Activated CD4-positive, alpha-beta T cell treated with anti-CD3 and anti-CD28 coated beads, Interleukin-2, amount 10 ng/mL, durations not matched to agents 7 days and 5 days (primary cell): Measurements from ENCODE around the gene EXOC6. TPM values are rescaled to one million over a fixed set of nuclear protein-coding genes. Genes with fewer than 3 reads are reported as not detected.
A peak's percentile ranks its signal among the peaks of the same experiment; 100 is the strongest.

Experiments used
- CTCF ChIA-PET: fragments of 350-600 bp; sonication (Branson Sonifier 250); formaldehyde crosslinking; loops from one replicate; lab custom pipeline; 2021; ENCODE audit warnings: antibody characterized with exemption; lab: Charles Lee
- POLR2A ChIA-PET: fragments of 350-600 bp; sonication (Branson Sonifier 250); formaldehyde crosslinking; loops from one replicate; lab custom pipeline; 2021; ENCODE audit warnings: antibody characterized with exemption; lab: Charles Lee
- DNase-seq: peaks from one replicate; pipeline ENCODE4 v3.0.0-alpha.2; 2020
- H3K27ac Mint-ChIP-seq: one replicate; pipeline ENCODE4 v1.8.0; 2021; ENCODE audit warnings: mild to moderate bottlenecking, moderate library complexity, mixed read lengths
- H3K27me3 Mint-ChIP-seq: one replicate; pipeline ENCODE4 v1.8.0; 2021; ENCODE audit warnings: mixed read lengths
- H3K36me3 Mint-ChIP-seq: one replicate; pipeline ENCODE4 v1.8.0; 2021; ENCODE audit warnings: low read depth, mixed read lengths
- H3K4me1 Mint-ChIP-seq: one replicate; pipeline ENCODE4 v1.8.0; 2021; ENCODE audit warnings: mixed read lengths
- H3K4me3 Mint-ChIP-seq: one replicate; pipeline ENCODE4 v1.8.0; 2021; ENCODE audit warnings: mild to moderate bottlenecking, moderate library complexity, mixed read lengths
- H3K9me3 Mint-ChIP-seq: one replicate; pipeline ENCODE4 v1.8.0; 2021; ENCODE audit warnings: mixed read lengths
- total RNA-seq, 2 experiments: library from RNA; stranded (reverse); gene quantifications; one replicate each; pipeline ENCODE4 v1.2.3, GENCODE V29; 2021

EXOC6 gene
- total RNA-seq, 2 experiments from 2014 or later: 11.8 to 13.6 TPM

DNA sequence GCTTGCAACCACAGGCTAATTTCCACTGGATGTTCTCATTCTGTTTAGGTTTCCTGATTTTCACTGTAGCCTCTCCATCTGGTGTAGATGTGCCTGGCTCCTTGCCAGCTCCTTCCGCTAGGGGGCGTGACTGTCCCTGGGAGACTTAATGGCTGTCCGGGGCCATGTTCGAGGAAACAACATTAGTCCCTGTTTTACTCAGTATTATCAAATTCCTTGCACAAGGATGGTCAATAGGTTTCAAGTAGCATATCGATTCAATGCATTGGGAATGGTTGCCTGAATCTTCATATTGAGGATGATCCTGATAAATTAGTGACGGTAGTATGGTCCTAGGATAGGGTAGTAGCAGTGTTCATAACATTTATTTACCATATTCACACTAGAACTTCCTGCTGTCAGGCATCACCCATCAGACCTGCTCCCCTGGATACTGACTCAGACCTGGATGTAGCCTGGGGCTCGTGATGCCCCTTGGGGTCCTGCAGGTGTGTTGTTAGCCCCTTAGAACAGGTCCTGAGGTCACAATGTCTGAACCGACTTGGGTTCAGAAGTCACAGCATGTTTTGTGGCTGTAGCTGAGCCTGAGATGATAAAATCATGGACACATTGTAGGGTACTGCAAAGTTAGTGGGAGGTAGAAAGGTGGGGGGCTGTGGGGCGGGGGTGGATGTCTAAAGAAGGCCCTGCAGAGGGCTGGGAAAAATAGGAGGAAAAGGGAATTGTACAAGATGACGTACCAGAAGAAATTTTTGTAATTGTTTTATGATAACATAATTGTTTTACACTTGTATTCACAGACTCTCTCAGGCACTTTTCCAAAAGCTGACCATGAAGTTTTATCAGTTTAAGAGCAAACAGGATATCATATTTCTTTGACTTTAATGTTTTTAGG lies 8.9 kb upstream of the EXOC6 start:
- Mint-ChIP-seq H3K27me3 (peaks cover 2% of the 10 kb centered on the region), H3K4me3 (no peak overlapping the region), H3K4me1 (peaks cover 9% of the 10 kb centered on the region), H3K27ac (peak overlapping the region; percentile 50), H3K36me3 (no peaks in the 10 kb centered on the region), H3K9me3 (no peaks in the 10 kb centered on the region)
- CTCF ChIA-PET: interaction anchor here (1.1 to 2.3 kb wide), 3 partner anchors 9 to 24 kb away, joined by 3 to 20 read pairs (median 4); partner anchors contain the start of gene EXOC6
- POLR2A ChIA-PET: interaction anchor here (0.6 kb wide), 1 partner anchor 249 kb away, joined by 5 read pairs; no protein-coding TSS in a partner anchor
- peak; percentile 55 for DNase-seq

DNA sequence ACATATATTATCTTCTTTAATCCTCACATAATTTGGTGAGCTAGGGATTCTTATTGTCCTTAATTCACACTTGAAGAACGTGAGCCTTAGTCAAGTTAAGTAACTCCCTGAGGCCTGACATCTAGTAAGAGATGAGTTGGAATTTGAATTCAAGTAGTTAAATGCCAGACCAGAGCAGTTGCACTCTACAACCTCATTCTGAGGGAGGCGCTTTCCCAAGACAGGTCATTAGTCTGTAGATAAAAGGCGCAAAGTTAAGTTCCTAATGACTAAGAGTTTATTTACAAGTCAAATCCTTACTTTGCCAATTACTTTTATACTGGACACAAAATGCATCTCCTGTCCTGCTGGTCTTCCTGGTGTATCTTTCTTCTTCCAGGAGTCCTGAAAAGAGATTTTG lies 3.6 kb upstream of the EXOC6 start:
- Mint-ChIP-seq H3K4me1 (peaks cover 37% of the 10 kb centered on the region), H3K36me3 (peaks cover 7% of the 10 kb centered on the region), H3K9me3 (no peaks in the 10 kb centered on the region), H3K27ac (no peak overlapping the region), H3K4me3 (no peak overlapping the region), H3K27me3 (peaks cover 2% of the 10 kb centered on the region)
- CTCF ChIA-PET: interaction anchor here (0.7 kb wide), 1 partner anchor 88 kb away, joined by 3 read pairs; no protein-coding TSS in a partner anchor
- DNase-seq: no peak
- POLR2A ChIA-PET: no interaction called here

DNA sequence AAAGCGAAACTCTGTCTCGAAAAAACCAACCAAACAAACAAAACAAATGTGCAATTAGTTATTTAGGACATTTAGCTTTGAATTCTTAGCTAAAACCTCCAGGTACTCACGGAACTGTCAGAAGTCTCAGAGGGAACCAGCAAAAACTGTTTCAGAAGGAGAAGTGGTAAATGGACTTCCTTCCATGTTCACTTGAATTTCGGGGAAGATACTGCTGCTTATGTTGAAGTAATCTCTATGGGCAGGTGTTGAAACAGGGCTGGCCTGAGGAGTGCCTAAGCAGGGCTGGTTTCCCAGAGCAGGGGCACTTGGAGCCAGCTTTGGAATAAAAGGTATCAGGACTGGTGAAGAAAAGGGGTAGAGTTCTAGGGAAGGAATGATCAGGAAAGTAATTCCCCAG lies 2.4 kb upstream of the EXOC6 start:
- DNase-seq: no peak
- Mint-ChIP-seq H3K4me3 (no peak overlapping the region), H3K27me3 (peaks cover 2% of the 10 kb centered on the region), H3K4me1 (peaks cover 43% of the 10 kb centered on the region), H3K27ac (peak overlapping the region; percentile 14), H3K36me3 (peaks cover 7% of the 10 kb centered on the region), H3K9me3 (no peaks in the 10 kb centered on the region)
- POLR2A ChIA-PET: no interaction called here
- CTCF ChIA-PET: interaction anchor here (1.2 to 1.3 kb wide), 2 partner anchors 9 to 10 kb away, joined by 3 to 6 read pairs; no protein-coding TSS in a partner anchor

DNA sequence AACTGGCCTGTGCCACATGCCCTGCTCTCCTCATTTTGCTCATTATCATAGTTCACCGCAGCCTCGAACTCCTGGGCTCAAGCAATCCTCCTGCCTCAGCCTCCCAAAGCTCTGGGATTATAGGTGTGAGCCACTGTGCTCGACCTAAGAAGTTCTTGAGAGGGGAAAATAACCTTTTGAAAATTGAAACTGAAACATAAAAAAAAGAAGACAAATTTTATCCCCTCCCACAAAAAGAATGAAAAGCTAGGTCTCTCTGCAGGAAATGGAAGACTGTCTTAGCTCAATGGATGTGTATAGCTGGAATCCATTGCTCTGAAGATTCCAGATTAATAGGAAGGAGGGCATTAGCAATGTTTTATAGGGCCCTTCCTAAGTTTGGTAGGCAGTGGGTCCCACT lies 2.0 kb upstream of the EXOC6 start:
- H3K36me3 Mint-ChIP-seq: peaks cover 9% of the 10 kb centered on the region
- peaks cover 45% of the 10 kb centered on the region for H3K4me1 Mint-ChIP-seq
- peaks cover 2% of the 10 kb centered on the region for H3K27me3 Mint-ChIP-seq
- CTCF ChIA-PET: interaction anchor here (1.1 to 1.3 kb wide), 4 partner anchors 9 to 33 kb away, joined by 3 to 6 read pairs (median 3); no protein-coding TSS in a partner anchor
- H3K4me3 Mint-ChIP-seq: no peak overlapping the region
- H3K27ac Mint-ChIP-seq: peak overlapping the region; percentile 14
- no peak for DNase-seq
- no peaks in the 10 kb centered on the region for H3K9me3 Mint-ChIP-seq
- POLR2A ChIA-PET: no interaction called here

DNA sequence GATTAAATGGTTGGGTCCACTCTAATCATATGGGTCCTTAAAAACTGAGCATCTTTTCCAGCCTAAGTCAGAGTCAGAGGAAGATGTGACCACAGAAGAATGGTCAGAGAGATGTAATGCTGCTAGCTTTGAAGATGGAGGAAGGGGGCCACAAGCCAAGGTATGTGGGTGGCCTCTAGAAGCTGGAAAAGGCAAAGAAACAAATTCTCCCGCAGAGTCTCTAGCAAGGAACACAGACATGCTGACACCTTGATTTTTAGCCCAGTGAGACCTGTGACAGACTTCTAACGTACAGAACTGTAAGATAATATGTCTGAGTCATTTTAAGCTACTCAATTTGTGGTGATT lies 1.5 kb upstream of the EXOC6 start:
- ChIA-PET CTCF (interaction anchor here (1.1 to 1.6 kb wide), 5 partner anchors 10 to 32 kb away, joined by 3 to 6 read pairs (median 3); no protein-coding TSS in a partner anchor), POLR2A (no interaction called here)
- no peak for DNase-seq
- Mint-ChIP-seq H3K27me3 (peaks cover 2% of the 10 kb centered on the region), H3K4me3 (no peak overlapping the region), H3K27ac (no peak overlapping the region), H3K4me1 (peaks cover 45% of the 10 kb centered on the region), H3K9me3 (no peaks in the 10 kb centered on the region), H3K36me3 (peaks cover 9% of the 10 kb centered on the region)

DNA sequence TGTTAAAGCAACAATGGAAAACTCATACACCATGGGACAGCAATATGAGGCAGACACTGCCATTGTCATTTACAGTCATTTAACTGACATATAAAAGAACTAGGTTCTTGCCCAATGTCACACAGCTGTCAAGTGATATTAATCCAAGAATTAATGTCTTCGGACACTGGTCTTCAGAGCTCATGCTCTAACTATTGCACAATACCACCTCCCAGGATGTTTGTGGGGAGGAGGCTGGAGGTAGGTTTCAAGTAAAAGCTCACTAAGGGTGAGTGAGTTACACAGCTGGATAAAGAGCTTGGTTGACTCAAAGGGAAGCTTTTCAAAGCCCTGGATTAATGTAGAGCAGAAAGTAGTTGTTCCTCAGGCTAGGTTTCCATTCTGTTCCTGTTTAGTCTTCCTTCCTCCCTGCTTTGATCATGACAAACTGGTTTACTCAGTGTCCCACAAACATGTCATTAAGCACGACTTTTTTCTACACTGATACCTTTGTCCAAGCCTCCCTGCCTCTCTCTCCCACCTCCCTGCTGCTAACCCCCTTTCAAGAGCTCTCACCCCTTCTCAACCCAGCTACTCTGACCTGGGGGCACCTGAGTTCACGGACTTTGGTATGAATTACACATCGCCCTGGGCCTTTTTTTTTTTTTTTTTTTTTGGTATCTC lies 987 bp upstream of the EXOC6 start:
- Mint-ChIP-seq H3K27me3 (peaks cover 1% of the 10 kb centered on the region), H3K9me3 (no peaks in the 10 kb centered on the region), H3K4me3 (peak overlapping the region; percentile 85), H3K27ac (peak overlapping the region; percentile 93), H3K36me3 (peaks cover 12% of the 10 kb centered on the region), H3K4me1 (peaks cover 44% of the 10 kb centered on the region)
- POLR2A ChIA-PET: no interaction called here
- CTCF ChIA-PET: interaction anchor here (1.1 to 2.1 kb wide), 6 partner anchors 9 to 32 kb away, joined by 3 to 20 read pairs (median 3); no protein-coding TSS in a partner anchor
- no peak for DNase-seq

DNA sequence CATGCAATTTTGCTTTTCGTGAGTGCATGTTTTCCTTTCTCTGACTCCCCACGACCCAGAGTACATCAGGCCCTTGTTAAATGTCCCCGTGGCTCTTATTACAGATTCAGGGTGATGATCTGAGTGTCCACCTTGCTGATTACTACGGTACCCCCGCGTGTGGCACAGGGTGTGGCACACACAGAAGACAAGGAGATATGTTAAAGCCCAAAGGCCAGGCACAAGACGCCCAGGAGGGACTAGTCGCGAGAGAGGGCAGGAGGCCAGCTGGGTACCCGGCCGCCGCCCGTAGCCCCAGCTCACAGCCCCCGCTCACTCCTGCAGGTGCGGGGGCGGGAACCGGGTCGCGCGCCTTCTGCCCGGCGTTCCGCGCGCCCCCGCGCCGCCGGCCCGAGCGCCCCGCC lies 281 bp upstream of the EXOC6 start:
- peak overlapping the region; percentile 85 for H3K4me3 Mint-ChIP-seq
- POLR2A ChIA-PET: no interaction called here
- CTCF ChIA-PET: interaction anchor here (0.6 to 2.1 kb wide), 7 partner anchors 10 to 228 kb away, joined by 3 to 20 read pairs (median 4); no protein-coding TSS in a partner anchor

DNA sequence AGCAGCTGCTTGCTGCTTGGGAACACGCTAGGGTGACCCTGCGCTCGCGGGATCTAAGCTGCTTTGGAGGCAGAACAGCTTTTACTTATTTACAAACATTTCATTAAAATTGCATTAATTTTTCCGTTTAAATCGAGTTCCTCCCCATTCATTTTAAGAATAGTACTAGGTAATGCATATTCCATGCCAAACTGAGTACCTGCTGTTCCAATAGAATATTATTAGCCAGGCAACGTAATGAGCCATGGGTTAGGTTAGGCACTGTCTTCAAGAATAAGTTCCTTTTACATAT lies 860 bp downstream of the EXOC6 start:
- H3K9me3 Mint-ChIP-seq: no peaks in the 10 kb centered on the region
- ChIA-PET POLR2A (no interaction called here), CTCF (interaction anchor here (0.6 to 2.1 kb wide), 5 partner anchors 11 to 120 kb away, joined by 3 to 20 read pairs (median 4); no protein-coding TSS in a partner anchor)
- H3K27me3 Mint-ChIP-seq: no peaks in the 10 kb centered on the region
- no peak for DNase-seq
- H3K27ac Mint-ChIP-seq: peak overlapping the region; percentile 84
- peaks cover 38% of the 10 kb centered on the region for H3K4me1 Mint-ChIP-seq
- H3K4me3 Mint-ChIP-seq: peak overlapping the region; percentile 79
- peaks cover 15% of the 10 kb centered on the region for H3K36me3 Mint-ChIP-seq

More for the DNA sequence above, 281 bp upstream of the EXOC6 start:
- Mint-ChIP-seq H3K27ac (peak overlapping the region; percentile 93), H3K36me3 (peaks cover 14% of the 10 kb centered on the region), H3K27me3 (no peaks in the 10 kb centered on the region), H3K9me3 (no peaks in the 10 kb centered on the region), H3K4me1 (peaks cover 42% of the 10 kb centered on the region)
- no peak for DNase-seq

DNA sequence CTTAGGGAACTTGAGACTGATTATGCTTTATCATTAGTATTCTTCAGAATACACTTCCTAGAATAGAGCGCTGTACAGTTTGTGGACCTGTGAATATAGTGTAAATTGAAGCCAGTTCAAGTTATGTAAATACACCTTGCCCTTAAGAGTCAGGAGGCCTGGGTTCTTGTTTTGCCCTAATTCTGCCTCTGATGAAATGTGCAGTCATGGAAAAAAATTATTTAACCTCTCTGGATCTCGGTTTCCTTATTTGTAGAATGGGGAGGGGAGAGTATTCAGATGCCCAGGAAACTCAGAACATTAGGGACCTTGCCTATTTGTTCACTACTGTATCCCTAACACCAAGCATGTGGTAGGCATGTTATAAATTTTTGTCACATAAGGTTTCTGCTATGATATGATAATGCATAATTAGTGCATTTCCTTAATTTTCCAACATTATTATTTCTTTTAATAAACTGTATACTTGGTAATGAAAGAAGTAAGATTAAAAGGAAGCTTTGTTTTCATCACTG lies 1.3 kb downstream of the EXOC6 start:
- H3K4me1 Mint-ChIP-seq: peaks cover 38% of the 10 kb centered on the region
- POLR2A ChIA-PET: no interaction called here
- DNase-seq: no peak
- CTCF ChIA-PET: interaction anchor here (1.5 to 2.1 kb wide), 4 partner anchors 10 to 47 kb away, joined by 4 to 20 read pairs (median 4); no protein-coding TSS in a partner anchor
- peak overlapping the region; percentile 84 for H3K27ac Mint-ChIP-seq
- H3K9me3 Mint-ChIP-seq: no peaks in the 10 kb centered on the region
- peak overlapping the region; percentile 79 for H3K4me3 Mint-ChIP-seq
- H3K27me3 Mint-ChIP-seq: no peaks in the 10 kb centered on the region
- H3K36me3 Mint-ChIP-seq: peaks cover 18% of the 10 kb centered on the region

DNA sequence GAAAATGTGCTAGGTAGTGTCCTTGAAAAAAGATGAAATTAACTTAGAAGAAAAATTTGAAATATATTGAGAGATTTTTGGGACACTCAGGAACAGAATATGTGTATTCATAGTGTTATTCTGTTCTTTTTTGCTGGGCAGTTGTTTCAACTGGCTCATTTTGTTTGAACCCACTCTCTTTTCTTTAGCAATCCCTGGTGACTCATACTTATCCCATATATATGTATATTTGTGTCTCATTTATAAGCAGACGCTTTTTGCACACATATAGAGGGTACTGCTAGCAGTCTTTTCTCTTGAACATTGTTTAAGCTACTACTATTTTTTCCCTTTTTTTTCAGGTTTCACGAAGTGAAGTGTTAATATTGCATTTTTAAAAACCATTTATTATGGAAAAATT lies 1.9 kb downstream of the EXOC6 start:
- DNase-seq: no peak
- H3K4me3 Mint-ChIP-seq: no peak overlapping the region
- no peak overlapping the region for H3K27ac Mint-ChIP-seq
- H3K36me3 Mint-ChIP-seq: peaks cover 19% of the 10 kb centered on the region
- H3K9me3 Mint-ChIP-seq: no peaks in the 10 kb centered on the region
- peaks cover 38% of the 10 kb centered on the region for H3K4me1 Mint-ChIP-seq
- ChIA-PET POLR2A (no interaction called here), CTCF (interaction anchor here (0.9 kb wide), 1 partner anchor 15 kb away, joined by 3 read pairs; no protein-coding TSS in a partner anchor)
- no peaks in the 10 kb centered on the region for H3K27me3 Mint-ChIP-seq

DNA sequence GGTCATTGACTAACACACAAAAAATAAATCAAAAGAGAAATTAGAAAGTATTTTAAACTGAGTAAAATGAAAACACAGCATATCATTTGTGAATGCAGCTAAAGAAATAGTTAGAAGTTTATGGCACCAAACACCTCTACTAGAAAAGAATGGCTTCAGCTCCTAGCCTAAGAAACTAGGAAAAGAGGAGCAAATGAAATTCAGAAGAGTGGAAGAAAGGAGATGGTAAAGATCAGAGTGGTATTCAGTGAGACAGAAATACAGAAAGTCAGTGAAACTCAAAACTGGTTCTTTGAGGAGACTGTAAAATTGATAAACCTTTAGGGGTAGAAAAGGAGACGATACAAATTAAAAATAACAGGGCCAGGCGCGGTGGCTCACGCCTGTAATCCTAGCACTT lies 2.7 kb downstream of the EXOC6 start:
- H3K4me1 Mint-ChIP-seq: peaks cover 35% of the 10 kb centered on the region
- H3K36me3 Mint-ChIP-seq: peaks cover 19% of the 10 kb centered on the region
- no peak overlapping the region for H3K27ac Mint-ChIP-seq
- CTCF ChIA-PET: interaction anchor here (0.6 to 0.9 kb wide), 2 partner anchors 16 to 20 kb away, joined by 3 read pairs; no protein-coding TSS in a partner anchor
- POLR2A ChIA-PET: no interaction called here
- no peaks in the 10 kb centered on the region for H3K27me3 Mint-ChIP-seq
- DNase-seq: no peak
- no peak overlapping the region for H3K4me3 Mint-ChIP-seq
- H3K9me3 Mint-ChIP-seq: no peaks in the 10 kb centered on the region

DNA sequence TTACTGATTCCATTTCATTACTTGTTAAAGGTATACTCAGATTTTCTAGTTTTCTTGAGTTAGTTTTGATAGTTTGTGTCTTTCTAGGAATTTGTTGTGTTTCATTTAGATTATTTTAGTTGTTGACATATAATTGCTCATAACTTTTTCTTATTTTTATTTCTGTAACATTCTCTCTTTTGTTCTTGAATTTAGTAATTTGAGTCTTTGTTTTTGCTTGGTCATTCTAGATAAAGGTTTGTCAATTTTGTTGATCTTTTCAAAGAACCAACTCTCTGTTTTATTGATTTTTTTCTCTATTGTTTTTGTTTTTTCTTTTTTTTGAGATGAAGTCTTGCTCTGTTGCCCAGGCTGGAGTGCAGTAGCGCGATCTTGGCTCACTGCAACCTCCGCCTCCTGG lies 7.2 kb downstream of the EXOC6 start:
- ChIA-PET POLR2A (no interaction called here), CTCF (interaction anchor here (1.1 kb wide), 1 partner anchor 13 kb away, joined by 3 read pairs; no protein-coding TSS in a partner anchor)
- Mint-ChIP-seq H3K9me3 (peaks cover 26% of the 10 kb centered on the region), H3K4me1 (peaks cover 2% of the 10 kb centered on the region), H3K27me3 (no peaks in the 10 kb centered on the region), H3K4me3 (no peak overlapping the region), H3K36me3 (peaks cover 29% of the 10 kb centered on the region), H3K27ac (no peak overlapping the region)
- DNase-seq: no peak
